Measurements from ENCODE around the gene ULK1. TPM values are rescaled to one million over a fixed set of nuclear protein-coding genes. Genes with fewer than 3 reads are reported as not detected.
A peak's percentile ranks its signal among the peaks of the same experiment; 100 is the strongest.

Gene ULK1
- total and polyA plus RNA-seq, 2 donors from 2014 or later = 11.4 to 33.4 TPM

- H3K27ac ChIP-seq (ENCODE audit: low read depth in 2 of 2, low read length in 2 of 2) = no peak overlapping the region
- peaks cover 0 to 2% (median 0%) of the 10 kb centered on the region in 3 donors for H3K36me3 ChIP-seq (ENCODE audit: control insufficient read depth in 2 of 3, insufficient read depth in 3 of 3, low read length in 3 of 3)
- peaks cover 0 to 13% (median 3%) of the 10 kb centered on the region in 3 donors for H3K4me1 ChIP-seq (ENCODE audit: control insufficient read depth in 2 of 3, insufficient read depth in 2 of 3, low read depth in 1 of 3, low read length in 3 of 3)
- H3K9ac ChIP-seq (ENCODE audit: low read length in 3 of 3) = peak overlapping the region in 1 of 3 donors; percentile 43
- FAIRE-seq = no peak
- peak in 1 of 5 donors; percentile 64 for DNase-seq
- H3K4me3 ChIP-seq (ENCODE audit: low read length in 3 of 3) = no peak overlapping the region
- no peaks in the 10 kb centered on the region for H3K9me3 ChIP-seq (ENCODE audit: control insufficient read depth in 2 of 3, insufficient read depth in 1 of 3, low read length in 3 of 3)
- intact Hi-C loops (cut with DNase I) = no loop called here
- no peaks in the 10 kb centered on the region for H3K27me3 ChIP-seq (ENCODE audit: control insufficient read depth, insufficient read depth, low read length)
- TF ChIP-seq CTCF (IDR thresholded peaks at IDR 0.05; ENCODE audit: borderline replicate concordance, extremely low read depth, insufficient read depth) = no peak
These were observed 1.5 kb upstream of the ULK1 start for GRCh38 chr12:131892711-131893604.

- FAIRE-seq (no peak), DNase-seq (peak in 1 of 5 donors; percentile 32)
- H3K27me3 ChIP-seq (ENCODE audit: control insufficient read depth, insufficient read depth, low read length) = no peaks in the 10 kb centered on the region
- no peaks in the 10 kb centered on the region for H3K9me3 ChIP-seq (ENCODE audit: control insufficient read depth in 2 of 3, insufficient read depth in 1 of 3, low read length in 3 of 3)
- H3K9ac ChIP-seq (ENCODE audit: low read length in 3 of 3) = peak overlapping the region in 1 of 3 donors; percentile 43
- no peak for TF ChIP-seq CTCF (IDR thresholded peaks at IDR 0.05; ENCODE audit: borderline replicate concordance, extremely low read depth, insufficient read depth)
- intact Hi-C loops (cut with DNase I) = no loop called here
- peak overlapping the region in 1 of 2 donors; percentile 50 for H3K27ac ChIP-seq (ENCODE audit: low read depth in 2 of 2, low read length in 2 of 2)
- H3K4me3 ChIP-seq (ENCODE audit: low read length in 3 of 3) = no peak overlapping the region
- H3K36me3 ChIP-seq (ENCODE audit: control insufficient read depth in 2 of 3, insufficient read depth in 3 of 3, low read length in 3 of 3) = peaks cover 0 to 2% (median 0%) of the 10 kb centered on the region in 3 donors
- H3K4me1 ChIP-seq (ENCODE audit: control insufficient read depth in 2 of 3, insufficient read depth in 2 of 3, low read depth in 1 of 3, low read length in 3 of 3) = peaks cover 0 to 16% (median 9%) of the 10 kb centered on the region in 3 donors
These were observed 663 bp upstream of the ULK1 start for GRCh38 chr12:131893605-131894312.

GRCh38 chr12:131894981-131895639 lies 688 bp downstream of the ULK1 start:
- Histone ChIP-seq H3K36me3 (ENCODE audit: control insufficient read depth in 2 of 3, insufficient read depth in 3 of 3, low read length in 3 of 3) (peaks cover 0 to 2% (median 0%) of the 10 kb centered on the region in 3 donors), H3K4me3 (ENCODE audit: low read length in 3 of 3) (peak overlapping the region; percentile 31 to 75 (median 52)), H3K9ac (ENCODE audit: low read length in 3 of 3) (peak overlapping the region; percentile 10 to 78 (median 12)), H3K4me1 (ENCODE audit: control insufficient read depth in 2 of 3, insufficient read depth in 2 of 3, low read depth in 1 of 3, low read length in 3 of 3) (peaks cover 0 to 16% (median 9%) of the 10 kb centered on the region in 3 donors), H3K27ac (ENCODE audit: low read depth in 2 of 2, low read length in 2 of 2) (peak overlapping the region; percentile 86 to 97), H3K9me3 (ENCODE audit: control insufficient read depth in 2 of 3, insufficient read depth in 1 of 3, low read length in 3 of 3) (no peaks in the 10 kb centered on the region), H3K27me3 (ENCODE audit: control insufficient read depth, insufficient read depth, low read length) (no peaks in the 10 kb centered on the region)
- TF ChIP-seq CTCF (IDR thresholded peaks at IDR 0.05; ENCODE audit: borderline replicate concordance, extremely low read depth, insufficient read depth) = no peak
- peak in 4 of 5 donors; percentile 8 to 85 (median 49) for DNase-seq
- intact Hi-C loops (cut with DNase I) = no loop called here
- FAIRE-seq = no peak
